NCI-H2227 (cell line): ENCODE data around the gene KLF13.
"Not testable (repeated sequence)": the region's sequence is repeated elsewhere in the genome, so short reads cannot be mapped to it uniquely, and the experiment has no call there.

Experiments used
- DNase-seq: peaks from one replicate; lab custom pipeline; 2025; ENCODE audit not compliant: unreplicated experiment; lab: John Stamatoyannopoulos, UW

KLF13 gene

GRCh38 chr15:31344823-31345605, 18.4 kb downstream of the KLF13 start:
- no peak for DNase-seq

GRCh38 chr15:31345606-31346366, 19.2 kb downstream of the KLF13 start:
- no peak for DNase-seq

- no peak for DNase-seq
Observed at GRCh38 chr15:31346367-31347066, 19.9 kb downstream of the KLF13 start.

GRCh38 chr15:31347067-31347975, 20.7 kb downstream of the KLF13 start:
- no peak for DNase-seq

GRCh38 chr15:31347981-31348803, 21.6 kb downstream of the KLF13 start:
- DNase-seq, result no peak

GRCh38 chr15:31349233-31350141, 22.9 kb downstream of the KLF13 start:
- DNase-seq, result no peak

- DNase-seq, result no peak
Observed at GRCh38 chr15:31350771-31351170, 24.1 kb downstream of the KLF13 start.

- no peak for DNase-seq
Observed at GRCh38 chr15:31352339-31352751, 25.7 kb downstream of the KLF13 start.

- DNase-seq, result peak; percentile 73
Observed at GRCh38 chr15:31352911-31353811, 26.5 kb downstream of the KLF13 start.

- no peak for DNase-seq
Observed at GRCh38 chr15:31353931-31354330, 27.3 kb downstream of the KLF13 start.

GRCh38 chr15:31356097-31356496, 29.5 kb downstream of the KLF13 start:
- not testable (repeated sequence) for DNase-seq

GRCh38 chr15:31357148-31357547, 30.5 kb downstream of the KLF13 start:
- no peak for DNase-seq

- DNase-seq, result no peak
Observed at GRCh38 chr15:31358163-31358562, 31.5 kb downstream of the KLF13 start.

GRCh38 chr15:31358957-31359701, 32.5 kb downstream of the KLF13 start:
- no peak for DNase-seq

GRCh38 chr15:31359702-31360111, 33.1 kb downstream of the KLF13 start:
- no peak for DNase-seq

GRCh38 chr15:31360158-31360561, 33.5 kb downstream of the KLF13 start:
- DNase-seq, result no peak
